ENCODE results near the gene SGPP2.
"Not testable (repeated sequence)": the region's sequence is repeated elsewhere in the genome, so short reads cannot be mapped to it uniquely, and the experiment has no call there.

Gene SGPP2, protein sequence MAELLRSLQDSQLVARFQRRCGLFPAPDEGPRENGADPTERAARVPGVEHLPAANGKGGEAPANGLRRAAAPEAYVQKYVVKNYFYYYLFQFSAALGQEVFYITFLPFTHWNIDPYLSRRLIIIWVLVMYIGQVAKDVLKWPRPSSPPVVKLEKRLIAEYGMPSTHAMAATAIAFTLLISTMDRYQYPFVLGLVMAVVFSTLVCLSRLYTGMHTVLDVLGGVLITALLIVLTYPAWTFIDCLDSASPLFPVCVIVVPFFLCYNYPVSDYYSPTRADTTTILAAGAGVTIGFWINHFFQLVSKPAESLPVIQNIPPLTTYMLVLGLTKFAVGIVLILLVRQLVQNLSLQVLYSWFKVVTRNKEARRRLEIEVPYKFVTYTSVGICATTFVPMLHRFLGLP

GRCh38 chr2:222424276-222424728 is at the start of gene SGPP2:
Gene SGPP2, plus strand, starts transcription at chr2:222424543. Its CDS starts 60 bp downstream, at chr2:222424603.
- DNase-seq = no peak

GRCh38 chr2:222375798-222376197 is 48.5 kb upstream of the SGPP2 start:
- DNase-seq = no peak

DNA sequence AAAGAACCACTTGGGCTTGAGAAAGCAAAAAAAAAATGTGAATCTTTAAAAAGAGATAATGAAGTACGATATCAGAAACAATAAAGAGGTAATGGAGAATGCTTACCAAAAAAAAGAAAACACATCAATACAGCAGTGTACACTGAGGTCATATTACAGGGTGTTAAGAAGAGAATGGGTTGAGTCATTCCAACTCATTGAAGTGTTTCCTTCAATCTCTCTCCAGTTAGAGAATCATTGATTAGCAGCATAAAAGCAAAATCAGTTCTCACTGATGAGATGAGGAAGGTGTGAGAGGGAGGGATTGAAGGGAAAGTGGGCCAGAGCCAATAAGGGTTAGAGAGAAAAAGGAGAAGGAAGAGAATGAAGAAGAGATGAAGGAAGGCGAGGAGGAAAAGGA is 43.9 kb upstream of the SGPP2 start:
- no peak for DNase-seq

- DNase-seq = no peak
Measured at GRCh38 chr2:222381566-222381965, 42.8 kb upstream of the SGPP2 start.

GRCh38 chr2:222383255-222383654 is 41.1 kb upstream of the SGPP2 start:
- no peak for DNase-seq

DNA sequence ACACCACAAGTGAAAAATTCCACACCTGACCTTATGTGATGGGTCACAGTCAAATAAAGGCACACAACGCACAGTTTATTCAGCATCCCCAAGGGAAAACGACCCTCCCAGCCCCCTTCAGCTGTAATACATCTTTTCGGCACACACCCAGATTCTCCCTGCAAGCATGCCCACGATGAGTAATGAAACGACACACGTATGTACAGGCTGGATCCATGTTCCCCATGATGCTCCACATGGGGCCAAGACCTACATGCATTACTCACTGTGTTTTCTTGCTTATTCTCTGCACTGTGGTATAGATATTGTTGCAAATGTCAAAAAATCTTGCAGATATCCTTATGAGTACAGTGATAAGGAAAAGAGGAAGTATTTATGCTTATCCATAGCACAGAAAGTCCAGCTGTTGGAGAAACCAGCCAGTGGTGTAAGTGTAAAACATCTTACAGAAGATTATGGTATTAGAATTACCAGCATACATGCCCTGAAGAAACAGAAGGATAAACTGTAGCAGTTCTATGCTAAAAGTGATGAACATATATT is 32.5 kb upstream of the SGPP2 start:
- no peak for DNase-seq

DNA sequence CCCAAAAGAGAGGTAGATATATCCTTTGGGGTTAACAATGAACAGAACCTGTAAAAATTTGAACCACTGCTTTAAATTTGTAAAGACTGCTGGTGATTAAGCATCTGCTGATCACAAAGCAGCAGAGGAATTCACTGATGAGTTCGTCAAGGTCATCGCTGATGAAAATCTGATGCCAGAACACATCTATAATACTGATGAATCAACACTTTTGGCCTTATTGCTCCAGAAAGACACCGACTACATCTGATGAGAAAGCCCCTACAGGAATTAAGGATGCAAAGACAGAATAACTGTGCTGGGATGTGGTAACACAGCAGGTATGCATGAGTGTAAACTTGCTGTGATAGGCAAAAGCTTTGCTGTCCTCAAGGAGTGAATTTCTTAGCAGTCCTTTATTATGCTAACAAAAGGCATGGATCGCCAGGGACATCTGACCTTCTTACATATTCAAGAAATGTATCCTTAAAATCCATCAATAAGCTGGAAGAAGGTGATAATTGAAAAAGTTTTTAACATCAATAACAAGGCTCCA is 30.5 kb upstream of the SGPP2 start:
- DNase-seq = no peak

DNA sequence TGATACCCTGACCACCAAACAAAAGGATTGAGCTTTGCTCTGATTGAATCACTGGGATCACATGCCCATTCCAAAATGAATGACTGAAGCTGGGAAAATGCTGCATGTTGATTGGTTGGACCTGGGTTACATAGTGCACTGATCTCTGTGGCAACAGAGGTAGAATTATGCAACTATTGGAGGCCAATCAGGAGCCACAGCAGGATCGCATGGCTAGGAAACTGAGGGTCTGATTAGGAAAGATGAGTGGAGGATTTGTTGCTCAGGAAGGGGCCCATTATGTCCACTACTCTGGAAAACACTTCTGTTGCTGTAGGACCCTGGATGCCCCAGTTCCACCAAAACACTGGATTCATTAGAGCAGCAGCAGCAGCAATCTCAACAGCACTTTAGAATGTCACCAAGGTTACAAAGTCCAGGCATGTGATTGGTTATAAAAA is 25.9 kb upstream of the SGPP2 start:
- peak; percentile 82 for DNase-seq

GRCh38 chr2:222399038-222399783 is 25.1 kb upstream of the SGPP2 start:
- DNase-seq = peak; percentile 92

- DNase-seq = no peak
Measured at GRCh38 chr2:222404151-222404905, 20.0 kb upstream of the SGPP2 start.

DNA sequence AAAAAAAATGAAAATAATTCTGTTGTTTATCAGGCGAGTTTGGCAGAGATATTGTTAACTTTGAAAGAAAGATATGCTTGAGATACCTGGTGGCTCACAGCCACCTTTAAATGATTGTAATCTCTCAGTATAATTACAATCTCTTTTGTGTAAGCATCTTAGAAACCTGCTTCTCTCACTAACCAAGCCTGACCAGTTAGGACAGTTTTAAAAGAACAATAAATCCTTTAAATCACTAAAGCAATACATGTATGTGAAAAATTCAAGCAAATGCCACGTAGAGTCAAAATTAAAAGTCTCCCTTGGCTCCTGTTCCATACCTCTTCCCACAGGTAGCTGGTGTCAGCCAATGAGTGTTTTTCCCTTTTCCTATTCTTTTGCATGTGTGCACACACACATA is 15.7 kb upstream of the SGPP2 start:
- no peak for DNase-seq

DNA sequence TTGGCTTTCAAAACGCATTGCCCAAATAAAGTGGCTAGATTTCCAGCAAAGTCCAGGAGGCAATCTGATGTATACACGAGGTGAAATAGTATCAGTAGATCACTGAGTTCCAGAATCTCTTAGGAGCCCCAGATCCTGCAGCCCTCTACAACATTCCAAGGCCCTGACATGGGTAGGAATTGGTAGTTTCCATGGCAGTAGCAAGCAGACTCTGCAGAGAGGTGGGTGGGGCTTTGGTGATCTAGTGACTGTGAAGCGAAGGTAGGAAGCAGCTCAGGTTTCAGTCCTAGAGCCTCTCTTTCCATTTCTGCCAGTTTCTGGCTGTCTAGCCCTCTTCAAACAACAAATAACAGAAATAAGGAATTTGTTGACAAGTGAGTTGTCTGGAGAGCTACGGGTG is 13.8 kb upstream of the SGPP2 start:
- no peak for DNase-seq

GRCh38 chr2:222412334-222412733 is 12.0 kb upstream of the SGPP2 start:
- DNase-seq = not testable (repeated sequence)

DNA sequence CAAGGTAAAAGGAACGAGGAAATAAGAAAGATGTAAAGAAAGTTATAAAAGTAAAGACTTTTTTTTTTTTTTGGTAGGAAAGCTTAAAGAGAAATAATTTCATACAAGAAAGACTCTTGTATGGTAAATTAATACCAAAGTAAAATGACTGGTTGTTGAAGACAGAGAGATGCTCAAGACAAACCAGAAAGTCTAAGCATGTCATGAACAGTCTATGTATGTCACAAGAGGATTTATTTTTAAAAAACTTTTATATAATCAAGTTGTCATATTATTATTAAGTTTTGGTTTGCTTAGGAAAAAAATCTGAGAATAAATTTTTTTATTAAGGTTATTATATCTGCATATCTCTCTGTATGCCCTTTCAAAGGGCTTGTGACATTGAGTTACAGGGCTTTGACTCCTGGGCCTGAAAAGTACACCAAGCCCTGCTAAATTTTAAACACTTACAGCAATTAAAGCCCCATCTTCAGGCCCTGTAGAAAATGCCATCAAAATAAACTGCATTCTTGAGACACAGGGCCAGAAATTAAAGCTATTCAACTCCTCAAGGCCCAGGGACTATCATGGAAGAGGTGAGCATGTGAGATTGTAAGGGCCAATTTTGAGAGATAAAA is 10.9 kb upstream of the SGPP2 start:
- no peak for DNase-seq

DNA sequence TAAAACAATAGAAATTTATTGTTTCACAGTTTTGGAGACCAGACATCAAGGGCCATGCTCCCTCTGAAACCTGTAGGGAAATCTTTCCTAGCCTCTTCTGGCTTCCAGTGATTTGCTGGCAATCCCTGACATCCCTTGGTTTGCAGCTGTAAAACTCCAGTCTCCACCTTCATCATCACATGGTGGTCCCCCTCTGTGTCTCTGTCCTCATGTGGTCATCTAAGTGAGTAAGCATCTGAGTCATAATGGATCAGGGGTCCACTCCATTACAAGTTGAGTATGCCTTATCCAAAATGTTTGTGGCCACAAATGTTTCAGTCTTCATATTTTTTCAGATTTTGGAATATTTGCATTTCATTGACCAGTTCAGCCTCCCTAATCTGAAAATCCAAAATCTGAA is 5.6 kb upstream of the SGPP2 start:
- no peak for DNase-seq

DNA sequence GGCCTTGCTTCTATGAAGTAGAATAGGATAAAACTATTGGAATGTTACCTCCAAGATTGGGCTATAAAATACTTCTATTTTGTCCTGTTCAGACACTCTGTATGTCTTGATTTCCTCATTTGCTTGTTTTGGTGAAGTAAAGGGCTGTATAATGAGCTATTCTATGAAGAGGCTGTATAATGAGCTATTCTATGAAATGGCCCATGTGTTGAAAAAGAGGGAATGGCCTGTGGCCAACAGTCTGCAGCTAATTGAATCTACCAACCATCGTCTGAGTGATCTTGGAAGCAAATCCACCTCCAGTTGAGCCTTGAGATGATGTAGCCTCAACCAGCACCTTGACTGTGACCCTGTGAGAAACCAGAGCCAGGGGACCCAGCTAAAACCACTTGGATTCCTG is 3.8 kb upstream of the SGPP2 start:
- DNase-seq = no peak

GRCh38 chr2:222421626-222422025 is 2.7 kb upstream of the SGPP2 start:
- no peak for DNase-seq

DNA sequence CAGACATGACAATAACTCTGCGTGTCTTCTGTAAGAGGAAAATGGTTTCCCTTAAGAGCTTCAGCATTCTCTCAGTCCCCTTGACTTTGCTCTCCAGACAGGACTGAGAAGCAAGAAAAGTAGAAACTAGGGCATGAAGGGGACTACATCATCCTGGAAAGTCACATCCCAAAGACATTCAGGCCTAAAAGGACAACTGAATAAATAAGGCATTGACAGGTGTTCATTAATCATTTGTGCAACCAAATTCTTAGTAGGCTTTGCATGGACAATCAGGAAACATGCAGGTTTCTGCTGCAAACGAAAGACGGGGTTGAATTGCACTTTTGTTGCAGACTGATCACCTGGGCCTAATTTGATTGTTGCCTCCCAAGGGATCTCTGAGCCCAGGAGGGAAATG is 1.2 kb upstream of the SGPP2 start:
- DNase-seq = no peak

DNA sequence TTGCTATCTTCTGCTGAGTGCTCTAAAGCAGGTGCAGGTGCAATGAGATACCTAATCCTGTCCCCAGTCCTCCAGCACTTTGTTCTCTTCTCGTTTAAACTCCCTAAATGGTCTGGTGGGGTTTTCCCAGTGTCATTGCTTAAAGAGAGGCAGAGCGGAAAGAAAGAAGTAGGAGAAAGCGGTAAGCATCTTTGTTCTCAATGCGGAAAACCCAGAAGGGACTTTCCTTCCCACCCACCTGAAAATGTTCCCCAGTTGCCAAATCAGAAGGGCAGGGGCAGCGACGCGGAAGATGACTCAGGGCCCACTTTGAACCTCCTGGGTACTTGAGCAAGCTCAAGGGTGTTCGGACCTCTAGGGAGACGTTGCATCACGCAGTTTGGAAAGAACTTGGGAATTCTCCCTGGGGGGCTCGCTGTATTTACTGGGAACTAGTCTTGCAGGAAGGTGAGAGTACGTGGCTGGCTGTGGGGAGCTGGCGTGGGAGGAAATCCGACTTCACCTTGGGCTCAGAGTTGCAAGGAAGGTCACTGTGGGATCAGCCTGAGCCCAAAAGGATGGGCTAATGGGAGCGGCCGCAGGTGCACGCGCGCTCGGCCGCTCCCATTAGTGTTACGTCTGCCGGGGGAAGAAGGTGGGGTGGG is 589 bp upstream of the SGPP2 start:
- no peak for DNase-seq

- DNase-seq = peak; percentile 40
Measured at GRCh38 chr2:222424729-222425671, 657 bp downstream of the SGPP2 start.

All from NCI-H1092 treated with DMSO at 0.1 percent for 48 hours (cell line).